ENCODE data around the gene KIF6. TPM values are rescaled to one million over a fixed set of nuclear protein-coding genes. Genes with fewer than 3 reads are reported as not detected.
"Not testable (repeated sequence)": the region's sequence is repeated elsewhere in the genome, so short reads cannot be mapped to it uniquely, and the experiment has no call there.

KIF6 gene
- total RNA-seq, 1 donor from 2014 or later, result 0.26 TPM

DNA sequence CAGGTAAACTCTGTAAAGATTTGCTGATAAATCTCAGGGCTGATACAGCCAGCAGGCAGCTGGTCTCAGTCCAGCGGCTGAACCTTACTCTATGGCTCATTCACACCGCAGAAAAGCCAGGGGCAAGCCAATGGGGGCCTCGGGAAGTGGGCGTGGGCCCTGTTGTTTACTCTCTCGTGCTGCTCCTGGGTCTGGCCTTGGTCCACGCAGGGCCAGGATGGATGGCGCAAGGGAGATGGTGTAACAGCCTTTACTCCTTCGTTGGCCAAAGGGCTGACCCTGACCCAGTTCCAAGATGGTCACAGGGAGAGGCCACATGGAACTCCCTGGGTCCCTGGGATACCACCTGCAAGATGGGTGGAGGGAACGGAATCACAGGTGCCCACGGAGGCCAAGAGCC is 427.1 kb downstream of the KIF6 start:
- DNase-seq (ENCODE audit: low spot score), result no peak

DNA sequence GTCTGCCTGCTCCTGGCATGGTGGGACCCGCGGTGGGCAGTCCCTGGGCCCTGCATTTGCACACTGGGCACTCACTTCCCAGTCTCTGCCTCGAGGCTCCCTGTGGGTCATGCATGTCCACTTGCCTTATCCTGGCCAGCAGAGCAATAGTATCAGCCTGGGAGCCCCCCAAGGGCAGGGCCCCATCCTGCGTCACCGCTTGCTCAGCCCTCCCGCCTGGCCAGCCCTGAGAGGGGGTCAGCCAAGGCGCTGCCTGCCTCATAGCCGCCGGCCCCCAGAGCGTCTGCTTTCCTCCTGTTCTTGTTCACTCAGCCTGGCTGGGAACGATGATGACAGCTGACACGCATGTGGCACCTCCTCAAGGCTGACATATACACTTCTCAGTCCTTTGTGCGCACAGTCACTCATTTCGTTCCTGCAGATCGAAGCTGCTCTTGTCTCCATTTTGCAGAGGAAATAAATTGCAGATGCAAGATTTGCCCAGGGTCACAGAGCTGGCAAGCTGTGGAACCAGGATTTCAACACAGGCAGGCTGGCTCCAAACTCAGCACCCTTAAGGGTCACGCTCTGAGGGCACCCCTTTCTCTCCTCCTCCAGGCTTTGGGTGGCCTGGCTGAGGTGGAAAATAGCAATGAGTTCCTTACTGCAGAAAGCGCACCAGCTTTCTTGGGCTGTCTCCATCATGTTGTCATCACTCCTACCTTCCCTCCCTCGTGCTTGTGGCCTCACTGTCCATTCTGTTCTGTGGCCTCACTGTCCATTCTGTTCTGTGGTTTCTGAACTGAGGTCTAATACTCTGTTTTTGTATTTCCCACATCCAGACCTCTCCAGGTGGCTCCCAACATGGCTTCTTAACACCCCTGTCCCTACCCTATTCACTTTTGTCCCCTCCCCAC is 428.2 kb downstream of the KIF6 start:
- no peak for DNase-seq (ENCODE audit: low spot score)

DNA sequence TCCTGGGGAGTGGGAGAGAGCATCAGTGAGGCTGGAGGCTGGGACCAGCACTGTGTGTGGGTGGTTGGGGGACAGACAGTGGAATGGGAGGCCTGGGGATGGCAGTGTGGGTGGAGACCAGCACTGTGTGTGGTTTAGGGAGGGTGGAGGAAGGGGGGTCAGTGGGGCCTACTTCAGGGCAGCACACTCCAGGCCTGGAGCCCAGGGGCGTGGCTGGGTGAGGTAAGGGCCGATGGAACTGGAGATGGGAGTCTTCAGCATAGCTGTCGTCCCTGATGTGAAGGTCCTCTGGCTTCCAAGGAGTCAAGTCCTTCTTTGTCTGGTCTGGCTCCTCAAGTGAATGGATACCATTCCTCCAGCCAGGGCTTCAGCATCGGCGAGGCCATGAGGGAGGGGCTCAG is 429.6 kb downstream of the KIF6 start:
- no peak for DNase-seq (ENCODE audit: low spot score)

DNA sequence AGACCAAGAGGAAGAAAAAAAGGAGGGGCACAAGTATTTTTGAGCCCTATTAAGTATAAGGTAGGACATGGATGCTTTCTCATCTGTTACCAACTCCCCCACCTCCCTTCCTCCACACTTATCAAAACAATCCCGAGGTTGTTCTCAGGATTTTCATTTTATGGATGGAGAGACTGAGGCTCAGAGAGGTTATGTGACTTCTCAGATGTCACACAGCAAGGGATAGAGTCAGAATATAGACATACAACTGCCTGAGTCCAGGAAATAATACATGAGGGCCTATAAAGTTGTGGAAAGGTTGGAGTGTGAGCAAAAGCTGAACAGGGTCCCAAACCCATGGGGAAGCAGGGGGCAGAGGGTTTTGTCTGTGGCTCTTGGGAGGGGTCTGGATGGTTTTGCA is 430.3 kb downstream of the KIF6 start:
- no peak for DNase-seq (ENCODE audit: low spot score)

DNA sequence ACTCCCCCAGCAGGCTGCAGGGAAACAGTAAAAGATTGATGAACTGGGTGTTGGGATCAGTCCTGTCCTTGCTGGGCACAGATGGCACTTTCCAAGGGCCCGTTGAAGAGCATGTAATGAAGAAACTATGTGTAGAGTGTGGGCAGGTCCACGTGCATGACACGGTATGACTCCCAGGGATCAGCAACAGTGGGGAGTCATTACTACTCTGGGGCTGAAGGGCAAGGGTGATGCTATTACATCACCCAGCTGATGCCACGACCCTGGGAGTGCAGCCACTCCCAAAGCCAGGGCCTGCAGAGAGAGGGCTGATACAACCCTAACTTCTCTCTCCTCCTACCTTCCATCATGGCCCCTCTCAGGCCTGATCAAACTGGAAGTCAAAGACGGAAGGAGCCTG is 431.1 kb downstream of the KIF6 start:
- no peak for DNase-seq (ENCODE audit: low spot score)

DNA sequence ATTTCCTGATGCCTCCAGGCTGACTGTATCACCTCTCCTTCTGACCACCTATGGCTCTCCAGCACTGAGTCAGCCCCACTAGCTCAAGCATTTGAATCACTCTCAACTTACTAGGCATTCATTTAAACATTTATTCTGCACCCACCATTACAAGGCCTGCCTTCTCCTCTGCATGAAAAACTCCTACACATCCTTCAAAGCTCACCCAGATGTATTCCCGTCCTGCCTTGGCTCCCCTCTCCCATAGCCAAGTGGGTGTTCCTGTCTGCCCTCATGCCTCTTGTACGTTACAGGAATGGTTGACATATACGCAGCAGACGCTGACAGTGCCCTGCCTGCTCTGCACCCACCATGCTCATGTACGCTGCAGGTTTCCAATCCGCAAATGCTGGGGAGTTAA is 432.6 kb downstream of the KIF6 start:
- no peak for DNase-seq (ENCODE audit: low spot score)

DNA sequence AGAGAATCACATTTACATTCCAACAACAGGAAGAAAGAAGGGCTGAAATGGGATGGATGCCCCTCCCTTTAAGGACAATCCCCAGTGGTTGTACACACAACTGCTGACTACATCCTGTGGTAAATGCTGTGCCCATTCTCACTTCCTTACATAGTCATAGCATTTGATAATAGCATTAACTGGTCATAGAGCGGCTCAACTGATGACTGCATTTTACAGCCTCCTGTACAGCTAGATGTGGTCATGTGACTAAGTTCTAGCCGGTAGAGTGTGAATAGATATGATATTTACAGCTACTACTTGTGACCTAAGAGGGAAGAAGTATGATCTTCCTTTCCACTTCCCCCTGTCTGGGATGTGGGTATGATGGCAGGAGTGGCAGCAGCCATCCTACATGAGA is 435.7 kb downstream of the KIF6 start:
- DNase-seq (ENCODE audit: low spot score), result no peak

DNA sequence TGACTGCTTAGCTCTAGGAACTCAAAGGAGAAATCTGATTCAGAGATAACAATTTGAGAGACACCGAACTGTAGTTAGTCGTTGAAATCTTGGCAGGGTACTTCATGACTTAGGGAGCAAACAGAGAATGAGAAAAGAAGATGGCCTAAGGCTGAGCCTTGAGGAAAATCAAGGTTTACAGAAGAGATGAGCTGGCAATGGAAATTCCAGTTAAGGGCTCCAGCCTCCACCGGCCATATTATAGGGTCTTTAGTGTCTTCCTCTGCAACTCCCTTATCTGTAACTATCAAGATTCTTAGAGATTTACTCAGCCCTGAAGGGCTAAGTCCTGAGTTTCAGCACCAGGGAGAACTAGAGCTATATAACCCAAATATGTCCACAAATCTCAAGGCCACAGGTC is 437.6 kb downstream of the KIF6 start:
- DNase-seq (ENCODE audit: low spot score), result no peak

DNA sequence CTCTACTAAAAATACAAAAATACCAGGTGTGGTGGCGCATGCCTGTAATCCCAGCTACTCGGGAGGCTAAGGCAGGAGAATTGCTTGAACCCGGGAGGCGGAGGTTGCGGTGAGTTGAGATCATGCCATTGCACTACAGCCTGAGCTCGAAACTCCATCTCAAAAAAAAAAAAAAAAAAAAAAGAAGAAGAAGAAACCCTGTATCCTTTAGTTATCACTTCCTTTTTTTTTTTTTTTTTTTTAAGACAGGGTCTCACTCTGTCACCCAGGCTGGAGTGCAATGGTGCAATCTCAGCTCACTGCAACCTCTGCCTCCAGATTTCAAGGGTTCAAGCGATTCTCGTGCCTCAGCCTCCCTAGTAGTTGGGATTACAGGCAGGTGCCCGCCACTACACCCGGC is 438.6 kb downstream of the KIF6 start:
- not testable (repeated sequence) for DNase-seq (ENCODE audit: low spot score)

DNA sequence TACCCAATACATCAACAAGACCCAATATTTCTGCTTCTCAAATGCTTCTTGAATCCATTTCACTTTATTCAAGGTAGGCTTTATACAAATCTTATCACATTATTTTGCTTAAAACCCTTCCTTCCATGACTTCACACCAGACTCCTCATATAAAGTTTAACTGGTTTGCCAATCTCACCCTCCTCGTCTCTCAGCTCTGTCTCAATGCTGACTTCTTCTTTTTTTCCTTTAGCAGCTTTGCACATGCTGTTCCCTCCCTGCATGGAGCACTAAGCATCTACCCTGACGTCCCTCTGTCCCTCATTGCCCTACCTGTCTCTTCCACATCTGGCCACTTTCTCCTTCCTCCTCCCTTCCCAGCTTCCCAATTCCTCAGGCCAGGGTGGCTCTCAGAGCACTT is 442.4 kb downstream of the KIF6 start:
- no peak for DNase-seq (ENCODE audit: low spot score)

DNA sequence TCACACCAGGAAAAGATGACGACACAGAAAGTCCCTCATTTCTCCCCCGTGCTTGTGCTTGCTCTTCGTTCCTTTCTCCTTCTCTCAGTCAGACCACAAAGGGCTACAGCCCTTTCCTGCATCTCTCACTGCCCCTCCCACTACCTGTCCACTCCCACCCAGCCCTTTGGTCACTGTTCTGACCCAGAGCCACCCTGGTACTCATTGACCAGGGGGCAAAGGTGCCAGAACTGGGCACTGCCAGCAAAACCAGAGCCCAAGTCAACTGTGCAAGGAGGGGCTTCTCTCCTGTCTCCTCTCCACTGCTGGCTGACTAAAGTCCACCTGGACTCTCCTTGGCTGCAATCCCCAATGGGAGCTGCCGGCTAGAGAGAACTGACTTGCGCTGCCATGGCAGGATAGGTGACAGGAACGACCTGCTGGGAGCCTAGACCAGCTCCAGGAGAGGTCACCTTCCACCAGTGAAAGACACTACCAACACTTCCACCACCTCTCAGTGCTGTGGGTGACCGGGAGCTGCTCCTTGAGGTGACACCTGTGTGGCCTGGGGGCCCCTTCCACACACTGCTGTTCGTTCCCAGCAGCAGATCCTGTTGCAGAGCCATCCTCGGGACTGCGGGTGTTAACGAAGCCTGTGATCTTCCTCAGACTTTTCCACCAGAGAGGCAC is 443.8 kb downstream of the KIF6 start:
- no peak for DNase-seq (ENCODE audit: low spot score)

DNA sequence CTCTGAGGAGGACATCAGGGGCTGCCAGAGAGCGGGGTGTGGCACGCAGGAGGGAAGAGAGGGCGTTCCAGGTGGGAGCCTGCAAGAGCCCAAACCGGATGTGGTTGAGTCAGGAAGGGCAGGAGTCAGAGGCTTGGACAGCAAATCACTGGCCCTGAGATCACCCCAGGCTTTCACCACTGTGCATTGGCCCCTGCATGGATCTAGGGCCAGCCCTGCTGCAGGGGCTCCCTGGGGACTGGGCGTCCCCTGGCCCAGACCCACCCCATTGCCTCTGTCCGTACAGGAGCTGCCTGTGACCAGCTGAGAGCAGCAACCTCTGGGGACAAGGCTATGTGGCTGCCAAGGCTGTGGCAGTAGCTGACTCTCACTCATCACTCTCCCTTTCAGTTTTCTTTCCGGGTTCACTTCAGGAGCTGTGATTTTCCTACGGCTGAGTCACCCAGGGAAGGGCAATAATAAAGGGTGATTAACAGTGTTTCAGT is 444.9 kb downstream of the KIF6 start:
- no peak for DNase-seq (ENCODE audit: low spot score)

Other genes with a start within 250 kb of the KIF6 start
- 83.8 TPM for gene DAAM2, start 67.0 kb upstream of the KIF6 start, total RNA-seq
- gene MOCS1, start 209.1 kb upstream of the KIF6 start, total RNA-seq, result 70.0 TPM